Hematopoietic multipotent progenitor cell treated with erythropoietin and hydrocortisone succinate and interleukin-3 and kit ligand, for 15 days (in vitro differentiated cells): ENCODE measurements around the gene GPR3.
A peak's percentile ranks its signal among the peaks of the same experiment; 100 is the strongest.
"Not testable (repeated sequence)": the region's sequence is repeated elsewhere in the genome, so short reads cannot be mapped to it uniquely, and the experiment has no call there.

Experiments used
- DNase-seq: peaks from one replicate; pipeline ENCODE4 v3.0.0-alpha.2; 2015; ENCODE audit warnings: low spot score

GPR3 gene

GRCh38 chr1:27428316-27429028, 36.0 kb downstream of the GPR3 start:
- peak; percentile 75 for DNase-seq

- DNase-seq: no peak
These were observed 36.6 kb downstream of the GPR3 start for GRCh38 chr1:27429029-27429425.

GRCh38 chr1:27430903-27431600, 38.6 kb downstream of the GPR3 start:
- DNase-seq: peak; percentile 21

- no peak for DNase-seq
These were observed 39.1 kb downstream of the GPR3 start for GRCh38 chr1:27431601-27431940.

GRCh38 chr1:27432725-27433124, 40.3 kb downstream of the GPR3 start:
- not testable (repeated sequence) for DNase-seq

- no peak for DNase-seq
These were observed 41.3 kb downstream of the GPR3 start for GRCh38 chr1:27433706-27434105.

GRCh38 chr1:27435566-27436203, 43.3 kb downstream of the GPR3 start:
- no peak for DNase-seq

GRCh38 chr1:27436204-27437159, 44.1 kb downstream of the GPR3 start:
- DNase-seq: no peak

GRCh38 chr1:27438621-27439061, 46.2 kb downstream of the GPR3 start:
- DNase-seq: no peak

GRCh38 chr1:27439150-27439549, 46.7 kb downstream of the GPR3 start:
- no peak for DNase-seq

- no peak for DNase-seq
These were observed 52.2 kb downstream of the GPR3 start for GRCh38 chr1:27444632-27445031.
